ENCODE data around the gene TM4SF5. TPM values are rescaled to one million over a fixed set of nuclear protein-coding genes. Genes with fewer than 3 reads are reported as not detected.

Gene TM4SF5
- total and polyA plus RNA-seq, 2 of the 8 experiments (the other 6 are each of a cell fraction or from before 2014, with no cell fraction given), result not detected

DNA sequence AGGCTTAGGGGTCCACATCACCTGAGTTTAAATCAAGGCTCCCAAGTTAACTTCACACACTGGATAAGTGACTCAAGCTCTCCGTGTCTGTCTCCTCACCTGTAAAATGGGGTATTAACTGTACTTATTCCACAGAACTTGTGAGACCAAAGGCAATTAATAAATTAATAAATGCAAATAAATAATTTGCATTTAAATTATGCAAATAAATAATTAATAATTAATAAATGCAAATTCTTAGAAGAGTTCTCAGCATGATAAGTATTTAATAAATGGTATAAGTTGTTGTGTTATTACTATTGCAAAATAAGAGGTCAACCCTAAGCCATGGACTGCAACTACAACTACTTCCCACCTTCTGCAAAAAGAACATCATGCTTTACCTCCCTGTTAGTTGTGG lies 18.3 kb upstream of the TM4SF5 start (continued):
- TF ChIP-seq SIX5 (IDR thresholded peaks at IDR 0.05; ENCODE audit: low read depth, low read length), result no peak
- no peak for TF ChIP-seq CEBPB (IDR thresholded peaks at IDR 0.05; ENCODE audit: low read depth, low read length)
- TF ChIP-seq KDM1A (IDR thresholded peaks at IDR 0.05; ENCODE audit: borderline replicate concordance, low read length), result no peak
- no peak for TF ChIP-seq BCL11A (IDR thresholded peaks at IDR 0.05; ENCODE audit: low read depth in 2 of 2, low read length in 2 of 2)
- no peak for TF ChIP-seq POU5F1 (IDR thresholded peaks at IDR 0.05; ENCODE audit: low read depth, low read length)
- TF ChIP-seq POLR2A (IDR thresholded peaks at IDR 0.05; ENCODE audit: control extremely low read depth in 1 of 2, low read depth in 2 of 2, low read length in 2 of 2), result no peak
